ENCODE results near the gene ABHD5.
"Not testable (repeated sequence)": the region's sequence is repeated elsewhere in the genome, so short reads cannot be mapped to it uniquely, and the experiment has no call there.

The ABHD5 gene

DNA sequence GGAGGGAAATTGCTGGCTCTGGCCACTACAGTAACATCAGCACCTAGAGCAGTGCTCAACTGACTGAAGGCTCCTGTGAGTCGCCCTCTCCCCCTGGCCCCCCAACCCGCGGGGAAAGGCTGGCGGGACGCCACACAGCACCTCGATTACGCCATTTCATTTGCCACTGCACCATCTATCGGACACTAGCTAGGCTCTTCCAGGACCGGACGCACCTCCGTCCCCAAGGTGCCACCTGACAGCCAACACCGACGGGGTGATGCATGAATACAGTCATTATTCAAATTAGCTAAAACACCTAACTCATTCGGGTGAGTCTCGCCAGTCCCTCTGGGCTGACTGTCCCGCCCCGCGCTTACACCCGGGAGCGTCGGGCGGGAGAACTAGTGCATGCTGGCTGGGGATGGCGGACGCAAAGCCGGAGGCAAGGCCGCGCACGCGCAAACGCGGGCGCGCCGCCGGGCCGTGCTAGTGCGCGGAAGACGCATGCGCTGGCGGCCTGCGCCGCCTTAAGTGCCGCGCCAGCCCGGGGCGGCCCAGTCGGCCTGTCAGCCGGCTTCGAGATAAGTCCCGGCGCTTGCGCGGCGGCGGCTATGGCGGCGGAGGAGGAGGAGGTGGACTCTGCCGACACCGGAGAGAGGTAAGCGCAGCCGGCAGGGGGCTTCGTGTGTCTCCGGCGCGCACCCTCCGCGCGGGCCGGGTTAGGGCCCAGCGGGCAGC is at the start of gene ABHD5:
TSS of gene ABHD5 (plus strand) at position 539 of the 720 bp plus-strand sequence. CDS start at position 594, 55 bp downstream.
- DNase-seq: peak; percentile 70

DNA sequence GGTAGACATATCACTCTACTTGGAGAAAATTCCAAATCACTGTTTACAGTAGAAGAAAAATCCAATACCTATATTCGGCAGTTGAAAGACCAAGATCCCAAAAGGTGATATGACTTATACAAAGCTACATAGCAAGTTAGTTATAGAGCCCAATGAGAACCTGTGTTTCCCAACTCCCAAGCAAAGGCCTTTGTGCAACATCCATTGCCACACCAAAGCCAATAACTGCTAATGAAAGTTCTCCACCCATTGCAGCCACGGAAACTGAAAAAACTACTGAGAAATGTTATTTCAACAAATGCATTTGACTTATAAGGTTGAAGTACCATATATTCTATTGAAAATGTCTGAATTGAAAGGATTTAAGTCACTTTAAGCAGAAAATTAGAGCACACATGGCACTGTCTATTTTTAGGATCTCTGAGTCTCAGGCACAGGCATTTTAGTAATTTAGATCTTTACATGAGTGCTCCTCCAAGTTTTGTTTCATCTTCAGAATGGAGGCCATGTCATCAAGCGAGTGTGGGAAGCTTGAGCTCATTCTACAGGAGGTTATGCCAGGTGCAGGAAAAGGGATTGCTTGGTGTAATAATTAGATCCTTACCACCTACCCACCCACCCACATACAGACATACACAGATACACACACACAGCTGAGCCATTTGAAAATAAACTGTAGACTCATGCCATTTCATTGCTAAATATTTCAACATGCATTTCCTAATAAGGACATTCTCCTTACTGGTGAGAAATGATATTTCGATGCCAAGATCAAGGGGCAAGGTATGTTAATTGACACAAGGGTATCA is 49.2 kb upstream of the ABHD5 start:
- no peak for DNase-seq

DNA sequence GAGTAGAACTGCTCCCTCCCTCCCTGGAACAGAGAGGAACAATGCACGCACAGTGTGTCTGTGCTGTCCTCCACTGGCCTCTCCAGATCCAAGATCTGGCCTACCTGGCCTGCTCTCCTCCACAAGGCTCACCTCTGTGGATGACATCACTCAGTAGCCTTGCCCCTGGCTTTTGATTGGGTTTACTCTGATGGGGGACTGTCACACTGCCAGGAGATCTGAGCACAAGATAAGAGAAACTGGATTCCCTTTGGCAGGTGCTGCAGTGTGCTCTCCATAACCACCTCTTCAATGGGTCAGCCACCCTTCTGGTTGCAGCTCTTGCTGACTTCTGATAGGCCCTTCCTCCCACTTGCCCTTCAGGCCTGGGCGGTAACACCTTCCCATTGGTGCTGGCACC is 46.3 kb upstream of the ABHD5 start:
- no peak for DNase-seq

DNA sequence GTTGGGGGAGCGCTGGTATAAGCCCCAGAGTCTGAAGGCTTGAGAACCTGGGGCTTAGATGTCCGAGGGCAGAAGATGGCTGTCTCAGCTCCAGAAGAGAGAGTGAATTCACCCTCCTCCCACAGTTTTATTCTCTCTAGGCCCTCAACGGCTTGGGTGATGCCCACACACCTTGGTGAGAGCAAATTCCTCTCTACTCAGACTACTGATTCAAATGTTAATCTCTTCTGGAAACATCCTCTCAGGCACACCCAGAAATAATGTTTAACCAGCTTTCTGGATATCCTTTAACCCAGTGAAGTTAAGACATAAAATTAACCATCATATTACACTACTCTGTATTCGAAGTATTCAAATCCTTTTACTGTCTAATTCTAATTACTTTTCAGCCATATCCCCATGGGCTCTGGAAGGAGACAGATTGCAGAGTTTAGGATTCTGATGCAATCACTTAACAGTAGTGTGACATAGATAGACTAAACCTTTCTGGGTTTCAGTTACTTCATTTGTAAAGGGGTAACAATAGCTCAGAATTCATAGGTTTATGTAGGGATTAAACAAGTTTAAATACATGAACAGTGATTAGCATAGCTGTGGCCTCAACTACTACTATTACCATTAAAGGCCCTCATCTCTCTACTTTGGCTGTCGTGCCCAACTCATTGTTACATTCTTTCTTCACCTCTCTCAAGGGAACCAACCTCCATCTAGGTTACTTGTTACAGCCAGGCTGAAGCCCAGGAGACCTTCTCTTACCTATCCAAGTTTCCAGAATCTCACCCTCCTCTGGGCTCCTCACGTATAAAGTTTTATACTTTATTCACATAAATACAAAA is 43.2 kb upstream of the ABHD5 start:
- no peak for DNase-seq

DNA sequence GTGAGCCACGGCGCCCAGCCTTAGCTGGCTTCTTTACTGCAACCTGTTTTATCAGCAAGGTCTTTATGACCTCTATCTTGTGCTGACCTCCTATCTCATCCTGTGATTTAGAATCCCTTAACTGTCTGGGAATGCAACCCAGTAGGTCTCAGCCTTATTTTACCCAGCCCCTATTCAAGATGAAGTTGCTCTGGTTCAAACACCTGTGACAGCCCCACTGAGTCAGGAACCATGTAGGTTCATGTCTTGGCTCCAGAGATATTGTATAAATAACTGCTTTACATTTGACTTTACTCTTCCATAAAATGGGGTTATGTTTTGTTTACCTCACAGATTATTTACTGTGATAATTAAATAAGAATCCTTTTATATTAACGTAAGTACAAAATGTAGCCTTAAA is 41.8 kb upstream of the ABHD5 start:
- DNase-seq: no peak

DNA sequence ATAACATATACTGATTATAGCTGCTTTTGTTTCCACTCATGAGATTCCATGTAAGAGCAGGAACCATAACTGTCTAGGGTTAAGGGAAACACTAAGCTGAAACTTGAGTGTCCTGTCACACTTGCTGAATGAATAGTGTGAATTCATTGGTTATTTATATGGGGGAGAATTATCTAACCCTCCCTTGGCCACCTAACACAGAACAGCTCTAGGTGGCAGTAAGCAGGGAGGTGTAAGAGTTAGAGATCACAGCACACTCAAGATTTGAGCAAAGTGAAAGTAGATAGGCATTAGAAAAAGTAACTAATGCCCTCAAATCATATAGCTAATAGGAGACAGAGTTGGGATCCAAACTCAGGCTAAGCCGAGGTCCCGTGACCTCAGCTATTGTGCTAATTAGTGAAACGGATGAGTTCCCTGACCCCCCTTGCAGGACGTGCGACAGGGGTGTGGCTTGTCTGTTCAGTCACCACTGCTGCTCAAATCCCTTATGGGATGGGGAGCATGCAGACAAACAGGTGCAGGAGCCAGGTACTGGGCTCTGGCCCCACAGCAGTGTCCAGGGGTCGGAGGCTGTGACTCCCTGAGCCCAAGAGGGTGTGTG is 41.3 kb upstream of the ABHD5 start:
- no peak for DNase-seq

DNA sequence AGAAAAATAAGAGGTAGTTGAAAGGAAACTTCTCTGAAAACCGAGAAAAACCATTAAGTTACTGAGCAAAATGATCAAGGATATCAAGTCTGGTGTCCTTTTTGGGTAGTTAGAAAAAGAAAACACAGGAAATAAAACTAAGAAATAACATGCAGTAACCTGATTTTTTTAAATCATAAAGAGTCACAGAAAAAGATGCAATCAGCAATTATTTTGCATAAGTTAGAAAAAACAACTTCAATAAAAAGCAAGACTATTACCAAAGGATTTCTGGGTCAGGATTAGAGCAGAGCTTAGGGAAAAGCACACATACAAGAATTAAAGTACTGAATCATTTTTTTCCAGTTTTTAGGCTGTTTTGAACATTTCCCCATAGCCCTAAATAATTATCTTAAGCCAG is 40.4 kb upstream of the ABHD5 start:
- no peak for DNase-seq

DNA sequence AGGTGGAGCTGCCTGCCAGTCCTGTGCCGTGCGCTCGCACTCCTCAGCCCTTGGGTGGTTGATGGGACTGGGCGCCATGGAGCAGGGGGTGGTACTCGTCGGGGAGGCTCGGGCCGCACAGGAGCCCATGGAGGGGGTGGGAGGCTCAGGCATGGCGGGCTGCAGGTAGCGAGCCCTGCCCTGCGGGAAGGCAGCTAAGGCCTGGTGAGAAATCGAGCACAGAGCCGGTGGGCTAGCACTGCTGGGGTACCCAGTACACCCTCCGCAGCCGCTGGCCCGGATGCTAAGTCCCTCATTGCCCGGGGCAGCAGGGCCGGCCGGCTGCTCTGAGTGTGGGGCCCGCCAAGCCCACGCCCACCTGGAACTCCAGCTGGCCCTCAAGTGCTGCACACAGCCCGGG is 34.3 kb upstream of the ABHD5 start:
- not testable (repeated sequence) for DNase-seq

DNA sequence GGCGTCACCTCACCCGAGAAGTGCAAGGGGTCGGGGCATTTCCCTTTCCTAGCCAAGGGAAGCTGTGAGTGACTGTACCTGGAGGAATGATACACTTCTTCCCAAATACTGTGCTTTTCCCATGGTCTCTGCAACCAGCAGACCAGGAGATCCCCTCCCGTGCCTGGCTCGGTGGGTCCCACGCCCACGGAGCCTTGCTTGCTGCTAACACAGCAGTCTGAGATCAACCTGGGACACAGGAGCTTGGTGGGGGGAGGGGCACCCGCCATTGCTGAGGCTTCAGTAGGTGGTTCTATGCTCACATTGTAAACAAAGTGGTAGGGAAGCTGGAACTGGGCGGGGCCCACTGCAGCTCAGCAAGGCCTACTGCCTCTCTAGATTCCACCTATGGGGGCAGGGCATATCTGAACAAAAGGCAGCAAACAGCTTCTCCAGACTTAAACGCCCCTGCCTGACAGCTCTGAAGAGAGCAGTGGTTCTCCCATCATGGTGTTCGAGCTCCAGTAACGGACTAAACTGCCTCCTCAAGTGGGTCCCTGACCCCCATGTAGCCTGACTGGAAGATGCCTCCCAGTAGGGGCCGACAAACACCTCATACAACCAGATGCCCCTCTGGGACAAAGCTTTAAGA is 31.4 kb upstream of the ABHD5 start:
- DNase-seq: no peak

DNA sequence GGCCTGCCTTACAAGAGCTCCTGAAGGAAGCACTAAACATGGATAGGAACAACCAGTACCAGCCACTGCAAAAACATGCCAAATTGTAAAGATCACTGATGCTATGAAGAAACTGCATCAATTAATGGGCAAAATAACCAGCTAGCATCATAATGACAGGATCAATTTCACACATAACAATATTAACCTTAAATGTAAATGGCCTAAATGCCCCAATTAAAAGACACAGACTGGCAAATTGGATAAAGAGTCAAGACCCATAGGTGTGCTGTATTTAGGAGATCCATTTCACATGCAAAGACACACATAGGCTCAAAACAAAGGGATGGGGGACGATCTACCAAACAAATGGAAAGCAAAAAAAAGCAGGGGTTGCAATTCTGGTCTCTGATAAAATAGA is 29.4 kb upstream of the ABHD5 start:
- not testable (repeated sequence) for DNase-seq

DNA sequence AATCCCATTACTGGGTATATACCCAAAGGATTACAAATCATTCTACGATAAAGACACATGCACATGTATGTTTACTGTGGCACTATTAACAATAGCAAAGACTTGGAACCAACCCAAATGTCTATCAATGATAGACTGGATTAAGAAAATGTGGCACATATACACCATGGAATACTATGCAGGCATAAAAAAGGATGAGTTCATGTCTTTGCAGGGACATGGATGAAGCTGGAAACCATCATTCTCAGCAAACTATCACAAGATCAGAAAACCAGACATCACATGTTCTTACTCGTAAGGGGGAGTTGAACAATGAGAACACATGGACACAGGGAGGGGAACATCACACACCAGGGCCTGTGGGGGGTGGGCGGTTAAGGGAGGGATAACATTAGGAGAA is 25.7 kb upstream of the ABHD5 start:
- DNase-seq: not testable (repeated sequence)

DNA sequence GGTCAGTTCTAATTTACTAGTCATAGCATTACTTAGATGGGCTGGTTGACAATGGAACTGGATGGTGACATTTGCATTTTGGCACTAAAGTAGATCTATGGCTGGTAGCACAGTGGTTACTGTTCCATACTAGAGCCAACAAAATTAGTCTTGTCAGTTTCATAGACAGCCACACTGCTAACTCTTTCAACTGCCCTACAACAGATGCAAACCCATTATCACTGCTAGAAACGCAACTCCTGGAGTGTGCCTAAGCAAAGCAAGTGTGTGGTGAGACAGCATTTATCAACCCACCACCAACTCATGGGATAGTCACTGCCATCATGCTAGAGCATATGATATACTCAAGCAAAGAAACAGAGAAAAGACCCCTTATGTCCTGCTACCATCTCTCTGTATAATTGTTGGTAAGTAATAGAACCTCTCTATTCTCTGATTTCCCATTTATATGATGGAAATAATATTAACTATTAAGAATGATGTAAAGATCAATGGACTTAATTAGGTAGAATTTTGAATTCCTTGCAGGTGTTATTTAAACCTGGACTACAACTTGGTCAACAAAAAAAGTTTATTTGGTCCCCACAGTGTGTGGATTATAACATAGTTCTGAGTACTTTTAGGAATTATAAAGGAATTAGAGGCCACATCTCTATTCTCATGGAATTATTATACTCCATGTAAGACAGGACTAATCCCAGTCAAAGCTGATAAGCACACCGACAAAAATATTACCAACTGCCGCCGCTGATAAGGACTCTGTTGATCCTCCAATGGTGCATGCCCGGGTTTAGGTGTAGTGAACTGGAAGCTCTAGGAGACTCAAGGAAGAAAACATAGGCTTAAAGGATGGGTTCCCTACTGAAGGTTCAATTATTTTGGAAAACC is 19.9 kb upstream of the ABHD5 start:
- DNase-seq: no peak

DNA sequence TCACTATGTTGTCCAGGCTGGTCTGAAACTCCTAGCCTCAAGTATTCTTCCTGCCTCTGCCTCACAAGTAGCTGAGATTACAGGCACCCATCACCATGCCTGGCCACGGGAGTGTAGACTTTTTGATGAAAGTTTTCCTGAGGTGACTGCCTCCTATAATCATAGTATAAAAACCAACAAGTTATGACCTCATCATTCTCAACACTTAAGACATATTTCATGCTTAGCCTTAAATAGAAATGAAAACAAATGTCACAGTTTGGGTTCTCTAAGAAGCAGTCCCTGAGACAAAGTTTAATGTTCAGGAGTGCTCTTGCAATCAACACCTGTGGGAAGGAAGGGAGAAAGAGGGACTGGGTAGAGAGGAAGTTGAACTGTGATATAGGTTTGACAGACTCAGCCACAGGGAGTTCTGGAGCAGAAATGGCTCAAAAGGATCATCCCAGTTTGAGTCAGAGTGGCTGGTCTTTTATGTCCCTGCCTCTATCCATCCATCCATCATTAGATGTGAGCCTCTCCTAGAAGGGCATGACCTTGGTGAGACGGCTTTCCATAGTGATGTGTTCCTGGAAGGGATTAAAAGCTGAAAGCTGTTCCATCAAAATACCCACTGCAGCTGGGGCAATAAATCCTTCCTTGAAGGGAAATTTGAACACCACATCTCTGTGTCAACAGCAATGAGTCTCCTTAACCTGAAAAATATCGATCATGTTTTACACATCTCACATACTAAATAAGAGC is 16.2 kb upstream of the ABHD5 start:
- DNase-seq: no peak

DNA sequence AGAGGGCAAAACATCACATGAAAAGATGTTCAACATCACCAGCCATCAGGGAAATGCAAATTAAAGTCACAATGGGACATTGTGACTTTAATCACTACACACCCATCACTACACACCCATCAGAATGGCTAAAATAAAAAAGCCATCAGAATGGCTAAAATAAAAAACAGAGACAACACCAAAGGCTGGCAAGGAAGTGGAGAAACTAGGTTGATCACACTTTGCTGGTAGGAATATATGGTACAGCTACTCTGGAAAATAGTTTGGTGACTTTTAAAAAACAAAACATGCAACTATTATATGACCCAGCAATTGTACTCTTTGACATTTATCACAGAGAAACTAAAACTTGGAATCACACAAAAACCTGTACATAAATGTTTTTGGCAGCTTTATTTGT is 15.1 kb upstream of the ABHD5 start:
- DNase-seq: no peak

DNA sequence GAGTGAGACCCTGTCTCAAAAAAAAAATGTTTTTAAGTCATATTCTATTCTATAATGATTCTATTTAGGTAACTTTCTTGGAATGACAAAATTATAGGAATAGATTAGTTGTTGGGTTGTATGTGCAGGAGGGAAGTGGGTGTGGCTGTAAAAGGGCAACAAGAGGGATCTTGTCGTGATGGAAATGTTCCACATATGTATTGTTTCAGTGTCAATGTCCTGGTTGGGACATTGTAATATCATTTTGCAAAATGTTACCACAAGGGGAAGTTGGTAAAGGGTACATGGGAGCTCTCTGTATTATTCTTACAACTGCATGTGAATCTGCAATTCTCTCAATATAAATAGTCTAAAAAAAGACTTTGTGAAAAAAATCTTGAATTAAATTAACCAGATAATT is 14.3 kb upstream of the ABHD5 start:
- DNase-seq: no peak

DNA sequence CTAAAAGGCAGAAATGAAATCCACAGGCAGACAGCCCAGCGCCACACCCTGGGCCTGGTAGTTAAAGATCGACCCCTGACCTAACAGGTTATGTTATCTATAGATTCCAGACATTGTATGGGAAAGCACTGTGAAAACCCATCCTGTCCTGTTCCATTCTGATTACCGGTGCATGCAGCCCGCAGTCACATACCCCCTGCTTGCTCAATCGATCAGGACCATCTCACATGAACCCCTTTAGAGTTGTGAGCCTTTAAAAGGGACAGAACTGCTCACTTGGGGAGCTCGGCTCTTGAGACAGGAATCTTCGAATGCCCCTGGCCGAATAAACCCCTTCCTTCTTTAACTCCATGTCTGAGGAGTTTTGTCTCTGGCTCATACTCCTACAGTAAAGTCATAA is 12.4 kb upstream of the ABHD5 start:
- DNase-seq: not testable (repeated sequence)

DNA sequence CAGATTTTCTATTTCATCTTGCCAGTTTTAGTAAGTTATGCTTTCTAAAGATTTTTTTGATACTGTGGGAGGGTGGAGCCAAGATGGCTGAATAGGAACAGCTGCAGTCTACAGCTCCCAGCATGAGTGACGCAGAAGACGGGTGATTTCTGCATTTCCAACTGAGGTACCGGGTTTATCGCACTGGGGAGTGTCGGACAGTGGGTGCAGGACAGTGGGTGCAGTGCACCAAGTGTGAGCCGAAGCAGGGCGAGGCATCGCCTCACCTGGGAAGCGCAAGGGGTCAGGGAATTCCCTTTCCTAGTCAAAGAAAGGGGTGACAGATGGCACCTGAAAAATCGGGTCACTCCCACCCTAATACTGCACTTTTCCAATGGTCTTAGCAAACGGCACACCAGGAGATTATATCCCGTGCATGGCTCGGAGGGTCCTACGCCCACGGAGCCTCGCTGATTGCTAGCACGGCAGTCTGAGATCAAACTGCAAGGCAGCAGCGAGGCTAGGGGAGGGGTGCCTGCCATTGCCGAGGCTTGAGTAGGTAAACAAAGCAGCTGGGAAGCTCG is 11.8 kb upstream of the ABHD5 start:
- DNase-seq: not testable (repeated sequence)

DNA sequence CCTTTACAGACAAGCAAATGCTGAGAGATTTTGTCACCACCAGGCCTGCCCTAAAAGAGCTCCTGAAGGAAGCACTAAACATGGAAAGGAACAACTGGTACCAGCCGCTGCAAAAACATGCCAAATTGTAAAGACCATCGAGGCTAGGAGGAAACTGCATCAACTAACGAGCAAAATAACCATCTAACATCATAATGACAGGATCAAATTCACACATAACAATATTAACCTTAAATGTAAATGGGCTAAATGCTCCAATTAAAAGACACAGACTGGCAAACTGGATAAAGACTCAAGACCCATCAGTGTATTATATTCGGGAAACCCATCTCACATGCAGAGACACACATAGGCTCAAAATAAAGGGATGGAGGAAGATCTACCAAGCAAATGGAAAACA is 9.9 kb upstream of the ABHD5 start:
- DNase-seq: not testable (repeated sequence)

DNA sequence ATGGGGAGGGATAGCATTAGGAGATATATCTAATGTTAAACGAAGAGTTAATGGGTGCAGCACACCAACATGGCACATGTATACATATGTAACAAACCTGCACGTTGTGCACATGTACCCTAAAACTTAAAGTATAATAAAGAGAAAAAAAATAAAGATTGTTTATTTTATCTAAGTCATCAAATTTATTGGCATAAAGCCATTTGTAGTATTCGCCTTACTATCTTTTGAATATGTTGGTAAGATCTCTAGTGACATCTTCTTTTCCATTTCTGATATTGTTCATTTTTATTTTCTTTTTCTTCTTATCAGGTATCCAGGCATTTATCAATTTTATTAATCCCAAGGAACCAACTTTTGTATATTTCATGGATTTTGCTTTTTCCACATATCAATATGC is 5.8 kb upstream of the ABHD5 start:
- no peak for DNase-seq

DNA sequence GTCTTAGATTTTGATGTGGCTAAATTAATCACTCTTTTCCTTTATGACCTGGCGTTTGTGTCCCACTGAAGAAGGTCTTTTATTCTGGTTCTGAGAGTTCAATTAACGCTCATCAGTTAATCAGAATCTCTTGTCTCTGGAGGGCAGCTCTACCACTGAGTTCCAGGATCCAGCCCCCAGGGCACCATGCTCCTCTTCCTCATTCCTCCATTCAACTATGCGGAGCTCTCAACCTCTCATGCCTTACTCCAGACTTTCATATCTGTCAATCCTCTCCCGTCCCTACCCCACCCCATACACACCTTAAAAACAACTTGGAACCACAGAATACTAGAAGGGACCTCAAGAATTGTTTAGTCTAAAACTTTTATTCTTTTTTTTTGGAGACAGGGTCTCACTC is 4.8 kb upstream of the ABHD5 start:
- no peak for DNase-seq

DNA sequence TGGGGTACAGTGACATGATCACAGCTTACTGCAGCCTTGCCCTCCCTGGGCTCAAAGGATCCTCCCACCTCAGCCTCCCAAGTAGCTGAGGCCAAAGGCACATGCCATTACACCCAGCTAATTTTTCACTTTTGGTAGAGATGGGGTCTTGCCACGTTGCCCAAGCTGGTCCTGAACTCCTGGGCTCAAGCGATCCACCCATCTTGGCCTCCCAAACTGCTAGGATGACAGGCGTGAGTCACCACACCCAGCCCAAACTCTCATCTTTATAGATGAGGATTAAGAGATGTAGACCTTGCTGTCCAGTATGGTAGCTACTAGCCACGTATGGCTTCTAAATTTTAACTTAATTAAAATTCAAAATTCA is 4.4 kb upstream of the ABHD5 start:
- DNase-seq: no peak
